GM21390 (cell line): Measurements from ENCODE around the gene C16orf89.
A peak's percentile ranks its signal among the peaks of the same experiment; 100 is the strongest.
"Not testable (repeated sequence)": the region's sequence is repeated elsewhere in the genome, so short reads cannot be mapped to it uniquely, and the experiment has no call there.

Experiments used
- ATAC-seq: cut with Tn5 transposase; IDR thresholded peaks from one replicate; pipeline ENCODE4 v1.9.1; 2021; ENCODE audit not compliant: unreplicated experiment

The C16orf89 gene

GRCh38 chr16:5085716-5086115 is 20.0 kb upstream of the C16orf89 start:
- ATAC-seq = not testable (repeated sequence)

GRCh38 chr16:5084802-5085201 is 19.0 kb upstream of the C16orf89 start:
- not testable (repeated sequence) for ATAC-seq

GRCh38 chr16:5084099-5084731 is 18.5 kb upstream of the C16orf89 start:
- not testable (repeated sequence) for ATAC-seq

- not testable (repeated sequence) for ATAC-seq
Observed at GRCh38 chr16:5083646-5084045, 17.9 kb upstream of the C16orf89 start.

GRCh38 chr16:5080996-5081395 is 15.2 kb upstream of the C16orf89 start:
- ATAC-seq = not testable (repeated sequence)

- not testable (repeated sequence) for ATAC-seq
Observed at GRCh38 chr16:5080461-5080860, 14.7 kb upstream of the C16orf89 start.

GRCh38 chr16:5078626-5079025 is 12.9 kb upstream of the C16orf89 start:
- no peak for ATAC-seq

GRCh38 chr16:5077304-5077703 is 11.5 kb upstream of the C16orf89 start:
- no peak for ATAC-seq

GRCh38 chr16:5075637-5076036 is 9.9 kb upstream of the C16orf89 start:
- no peak for ATAC-seq

- ATAC-seq = not testable (repeated sequence)
Observed at GRCh38 chr16:5073771-5074170, 8.0 kb upstream of the C16orf89 start.

GRCh38 chr16:5073279-5073629 is 7.5 kb upstream of the C16orf89 start:
- no peak for ATAC-seq

GRCh38 chr16:5072334-5073278 is 6.8 kb upstream of the C16orf89 start:
- ATAC-seq = no peak

GRCh38 chr16:5071681-5072333 is 6.1 kb upstream of the C16orf89 start, which contains the start of gene ALG1:
ALG1 (plus strand) TSS chr16:5071843; CDS start chr16:5071850, 7 bp downstream.
- peak; percentile 81 for ATAC-seq

- ATAC-seq = no peak
Observed at GRCh38 chr16:5071341-5071680, 5.6 kb upstream of the C16orf89 start.

GRCh38 chr16:5070431-5071186 is 4.9 kb upstream of the C16orf89 start:
- ATAC-seq = no peak

- ATAC-seq = no peak
Observed at GRCh38 chr16:5069854-5070253, 4.1 kb upstream of the C16orf89 start.

GRCh38 chr16:5069048-5069447 is 3.3 kb upstream of the C16orf89 start:
- ATAC-seq = no peak

GRCh38 chr16:5066511-5066910 is 755 bp upstream of the C16orf89 start:
- ATAC-seq = no peak

- no peak for ATAC-seq
Observed at GRCh38 chr16:5065326-5065725, 430 bp downstream of the C16orf89 start.

- ATAC-seq = no peak
Observed at GRCh38 chr16:5064915-5065314, 841 bp downstream of the C16orf89 start.
